GM13976 (cell line): ENCODE measurements around the gene FSHR.

Experiments used
- DNase-seq: peaks from one replicate; pipeline ENCODE4 v3.0.0; 2012; ENCODE audit warnings: low spot score
- in situ Hi-C: fragments of 300-500 bp; cut with MboI; formaldehyde crosslinking; loops from one replicate; pipeline ENCODE4 v1.12.0; 2022; ENCODE audit warnings: low sequenced_read_pairs, mixed read lengths, inconsistent platforms; ENCODE audit not compliant: unreplicated experiment
- TF ChIP-seq, protein P1 (sequence below): IDR thresholded peaks from 2 replicates; pipeline ENCODE4 v1.5.1; 2012; ENCODE audit warnings: borderline replicate concordance, mild to moderate bottlenecking; ENCODE audit not compliant: insufficient read depth; ENCODE audit errors: extremely low read depth, missing control alignments, control extremely low read depth

FSHR gene

GRCh38 chr2:48984922-48985321 lies 169.4 kb downstream of the FSHR start:
- in situ Hi-C loops, result no loop called here
- TF ChIP-seq, protein P1, sequence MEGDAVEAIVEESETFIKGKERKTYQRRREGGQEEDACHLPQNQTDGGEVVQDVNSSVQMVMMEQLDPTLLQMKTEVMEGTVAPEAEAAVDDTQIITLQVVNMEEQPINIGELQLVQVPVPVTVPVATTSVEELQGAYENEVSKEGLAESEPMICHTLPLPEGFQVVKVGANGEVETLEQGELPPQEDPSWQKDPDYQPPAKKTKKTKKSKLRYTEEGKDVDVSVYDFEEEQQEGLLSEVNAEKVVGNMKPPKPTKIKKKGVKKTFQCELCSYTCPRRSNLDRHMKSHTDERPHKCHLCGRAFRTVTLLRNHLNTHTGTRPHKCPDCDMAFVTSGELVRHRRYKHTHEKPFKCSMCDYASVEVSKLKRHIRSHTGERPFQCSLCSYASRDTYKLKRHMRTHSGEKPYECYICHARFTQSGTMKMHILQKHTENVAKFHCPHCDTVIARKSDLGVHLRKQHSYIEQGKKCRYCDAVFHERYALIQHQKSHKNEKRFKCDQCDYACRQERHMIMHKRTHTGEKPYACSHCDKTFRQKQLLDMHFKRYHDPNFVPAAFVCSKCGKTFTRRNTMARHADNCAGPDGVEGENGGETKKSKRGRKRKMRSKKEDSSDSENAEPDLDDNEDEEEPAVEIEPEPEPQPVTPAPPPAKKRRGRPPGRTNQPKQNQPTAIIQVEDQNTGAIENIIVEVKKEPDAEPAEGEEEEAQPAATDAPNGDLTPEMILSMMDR, result no peak
- DNase-seq, result no peak

GRCh38 chr2:48983551-48983950 lies 170.8 kb downstream of the FSHR start:
- in situ Hi-C loops, result no loop called here
- DNase-seq, result no peak
- TF ChIP-seq, protein P1, result no peak

DNA sequence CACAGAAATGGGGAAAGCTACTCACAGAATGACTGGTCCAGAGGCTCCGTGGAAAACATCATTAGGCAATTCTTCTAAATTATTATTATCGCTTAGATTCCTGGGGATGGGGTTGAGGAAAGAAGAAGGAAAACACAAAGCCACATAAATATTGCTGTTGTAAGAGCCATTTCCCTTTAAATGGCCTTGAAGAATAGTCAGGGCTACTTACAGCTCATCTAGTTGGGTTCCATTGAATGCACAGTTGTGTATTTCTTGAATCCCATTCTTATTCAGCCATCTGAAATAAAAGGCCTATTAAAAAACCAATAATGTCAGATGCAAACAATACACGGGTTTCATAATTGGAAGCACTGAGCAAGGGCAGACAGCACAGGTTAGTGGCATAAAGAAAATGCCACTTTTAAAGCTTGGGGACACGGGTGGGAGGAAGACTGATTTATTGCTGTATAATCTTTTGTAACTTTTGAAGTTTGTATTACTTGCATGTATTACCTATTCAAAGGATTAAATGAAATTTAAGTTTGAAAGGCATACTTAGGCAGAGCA lies 171.4 kb downstream of the FSHR start:
- in situ Hi-C loops, result no loop called here
- DNase-seq, result no peak
- TF ChIP-seq, protein P1, result no peak

DNA sequence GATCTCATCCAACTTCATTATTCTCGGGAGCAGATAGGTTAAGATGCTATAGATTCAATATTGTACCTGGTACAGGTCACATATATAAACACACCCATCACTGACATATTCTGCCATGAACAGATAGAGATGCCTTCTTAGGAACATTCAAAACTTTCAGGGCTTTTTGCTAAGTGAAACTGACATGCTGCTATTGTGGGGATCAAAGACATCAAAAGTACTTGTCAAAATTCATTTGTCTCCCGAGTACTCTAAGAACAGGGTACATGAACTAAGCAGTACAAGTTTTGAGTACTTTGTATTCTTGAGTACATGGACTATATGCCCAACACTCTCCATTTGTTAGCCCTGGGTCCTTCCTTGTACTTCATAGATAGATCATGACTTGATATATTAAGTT lies 173.5 kb downstream of the FSHR start:
- no peak for DNase-seq
- TF ChIP-seq, protein P1, result no peak
- in situ Hi-C loops, result no loop called here

DNA sequence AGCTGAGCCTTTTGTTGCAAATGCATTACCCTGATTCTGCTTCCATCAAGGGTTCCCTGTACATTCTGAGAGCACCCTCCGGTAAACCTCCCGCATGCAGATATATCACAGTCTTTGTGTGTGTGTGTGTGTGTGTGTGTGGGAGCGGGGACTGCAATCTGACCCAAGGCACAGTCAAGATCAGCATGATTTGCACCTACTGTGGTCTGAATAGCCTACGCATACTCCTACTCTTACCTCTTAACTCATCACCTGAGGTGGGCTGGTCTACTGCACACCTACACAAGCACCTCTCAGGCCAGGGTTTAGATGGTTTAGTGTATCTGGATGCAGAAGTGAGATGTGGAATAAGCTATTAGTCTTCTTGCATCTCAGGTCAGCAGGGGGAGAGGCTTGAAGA lies 174.6 kb downstream of the FSHR start:
- TF ChIP-seq, protein P1, result no peak
- in situ Hi-C loops, result no loop called here
- no peak for DNase-seq

- no peak for DNase-seq
- TF ChIP-seq, protein P1, result no peak
- in situ Hi-C loops, result no loop called here
Observed at GRCh38 chr2:48978131-48978530, 176.2 kb downstream of the FSHR start.
